ENCODE measurements around the gene STOM. TPM values are rescaled to one million over a fixed set of nuclear protein-coding genes. Genes with fewer than 3 reads are reported as not detected.

The STOM gene
- total and polyA plus RNA-seq, 12 donors: 104 to 389 (median 181) TPM

DNA sequence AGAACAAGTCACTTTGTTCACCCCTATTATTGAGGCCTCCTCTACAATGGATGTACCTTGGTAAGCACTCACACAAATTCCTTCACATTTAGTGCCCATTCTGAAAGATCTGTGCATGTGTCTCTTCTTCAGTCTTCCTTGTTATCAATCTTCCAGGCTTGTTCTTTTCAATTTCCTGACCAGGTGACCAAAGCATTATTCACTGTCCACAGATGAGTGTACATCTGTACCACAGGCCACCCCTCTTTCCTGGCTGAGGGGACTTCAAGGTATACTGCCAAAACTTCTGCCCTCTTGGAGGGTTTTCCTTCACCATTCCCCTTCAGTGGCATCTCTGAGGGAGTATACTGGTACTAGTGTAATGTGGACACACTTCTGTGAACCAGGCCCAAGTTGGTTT lies 25.5 kb upstream of the STOM start:
- Histone ChIP-seq H3K9me3 (peaks cover 0 to 7% (median 0%) of the 10 kb centered on the region in 11 donors), H3K4me3 (no peak overlapping the region), H3K4me1 (peaks cover 0 to 26% (median 0%) of the 10 kb centered on the region in 9 donors), H3K27me3 (no peaks in the 10 kb centered on the region), H3K27ac (no peak overlapping the region), H3K36me3 (no peaks in the 10 kb centered on the region)
- intact Hi-C loops (cut with DNase I): loop anchor here in 6 of 10 donors (5.0 to 10.0 kb wide), 4 partner anchors 78 to 413 kb away; no protein-coding TSS in a partner anchor
- DNase-seq (no peak), ATAC-seq (no peak)
- no peak for TF ChIP-seq CTCF (IDR thresholded peaks at IDR 0.05)

GRCh38 chr9:121394292-121394691 lies 24.2 kb upstream of the STOM start:
- ATAC-seq (no peak), DNase-seq (no peak)
- peaks cover 0 to 20% (median 0%) of the 10 kb centered on the region in 9 donors for H3K4me1 ChIP-seq
- peaks cover 0 to 7% (median 0%) of the 10 kb centered on the region in 11 donors for H3K9me3 ChIP-seq
- no peak for TF ChIP-seq CTCF (IDR thresholded peaks at IDR 0.05)
- intact Hi-C loops (cut with DNase I): loop anchor here in 1 of 10 donors (10.0 kb wide), 1 partner anchor 409 kb away; no protein-coding TSS in a partner anchor
- H3K27ac ChIP-seq: no peak overlapping the region
- WGBS, 2 donors: 96 to 97% methylated on average over 3 of the region's 3 CpGs
- H3K27me3 ChIP-seq: no peaks in the 10 kb centered on the region
- H3K36me3 ChIP-seq: no peaks in the 10 kb centered on the region
- no peak overlapping the region for H3K4me3 ChIP-seq

DNA sequence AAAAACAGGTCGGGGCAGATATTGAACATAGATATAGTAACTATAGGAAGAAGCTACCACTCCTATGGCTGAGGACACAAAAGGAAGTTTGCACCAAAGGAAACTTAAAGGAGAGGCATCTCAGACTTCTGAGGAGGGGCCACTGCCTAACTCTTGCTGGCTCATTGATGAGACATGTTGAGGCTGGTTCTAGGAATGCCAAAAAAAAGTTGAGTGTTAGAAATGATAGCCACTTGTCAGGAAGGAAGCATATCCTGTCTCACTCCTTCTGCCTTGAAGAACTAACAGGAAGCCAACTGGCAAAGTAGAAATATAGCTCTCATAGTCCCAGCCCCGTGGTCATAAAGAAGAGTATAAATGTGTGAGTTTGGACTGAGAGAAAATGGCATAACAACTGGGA lies 23.3 kb upstream of the STOM start:
- Histone ChIP-seq H3K4me1 (peaks cover 0 to 20% (median 0%) of the 10 kb centered on the region in 9 donors), H3K9me3 (peaks cover 0 to 7% (median 0%) of the 10 kb centered on the region in 11 donors), H3K27ac (no peak overlapping the region), H3K4me3 (no peak overlapping the region), H3K36me3 (no peaks in the 10 kb centered on the region), H3K27me3 (no peaks in the 10 kb centered on the region)
- DNase-seq (no peak), ATAC-seq (no peak)
- WGBS, 2 donors: 61 to 62% methylated on average over 2 of the region's 2 CpGs
- intact Hi-C loops (cut with DNase I): loop anchor here in 1 of 10 donors (10.0 kb wide), 1 partner anchor 409 kb away; no protein-coding TSS in a partner anchor
- no peak for TF ChIP-seq CTCF (IDR thresholded peaks at IDR 0.05)

- no peak for TF ChIP-seq CTCF (IDR thresholded peaks at IDR 0.05)
- H3K4me3 ChIP-seq: no peak overlapping the region
- no peaks in the 10 kb centered on the region for H3K27me3 ChIP-seq
- no peaks in the 10 kb centered on the region for H3K9me3 ChIP-seq
- no peak for DNase-seq
- H3K27ac ChIP-seq: no peak overlapping the region
- H3K4me1 ChIP-seq: peaks cover 0 to 20% (median 0%) of the 10 kb centered on the region in 9 donors
- no peak for ATAC-seq
- intact Hi-C loops (cut with DNase I): loop anchor here in 1 of 10 donors (10.0 kb wide), 1 partner anchor 406 kb away; no protein-coding TSS in a partner anchor
- H3K36me3 ChIP-seq: no peaks in the 10 kb centered on the region
- WGBS, 2 donors: 88 to 92% methylated on average over 1 of the region's 1 CpG
These were observed 20.3 kb upstream of the STOM start for GRCh38 chr9:121390372-121390771.
